Measurements from ENCODE around the gene SPATA6.
"Not testable (repeated sequence)": the region's sequence is repeated elsewhere in the genome, so short reads cannot be mapped to it uniquely, and the experiment has no call there.

The SPATA6 gene

DNA sequence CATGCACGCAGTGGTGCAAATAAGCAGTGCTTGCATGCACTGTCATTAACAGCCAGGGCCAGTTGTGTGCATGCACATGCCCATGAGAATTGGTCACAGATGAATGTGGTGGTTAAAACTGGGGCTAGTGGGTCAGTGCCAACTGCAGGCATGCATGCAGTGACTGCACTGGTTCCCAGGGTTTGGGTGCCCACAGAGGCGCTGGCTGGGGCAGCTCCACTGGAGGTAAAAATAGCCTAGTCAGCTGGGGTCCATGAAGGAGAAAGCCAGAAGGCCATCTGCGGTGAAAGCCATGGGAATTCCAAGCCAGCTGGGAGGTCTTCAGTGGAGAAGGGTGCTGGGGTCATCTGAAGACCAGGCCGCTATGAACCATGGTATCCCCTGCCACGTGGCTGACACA lies 179.3 kb downstream of the SPATA6 start:
- Histone ChIP-seq H2AFZ (ENCODE audit: low read depth, low read length) (no peak overlapping the region), H3K79me1 (replicated peaks; ENCODE audit: low read length, poor library complexity, severe bottlenecking) (no peaks in the 10 kb centered on the region), H3K27ac (ENCODE audit: low read length, poor library complexity, severe bottlenecking) (no peak overlapping the region), H2BK5ac (ENCODE audit: low read depth, low read length, poor library complexity, severe bottlenecking) (no peak overlapping the region), H3K4ac (ENCODE audit: low read depth in 1 of 2, low read length in 2 of 2) (no peak overlapping the region), H3K9ac (ENCODE audit: low read length) (no peak overlapping the region), H2BK120ac (ENCODE audit: low read depth, low read length) (no peak overlapping the region), H3K23ac (ENCODE audit: low read length in 2 of 2) (no peak overlapping the region), H2AK5ac (ENCODE audit: low read length, severe bottlenecking) (no peak overlapping the region), H3K36me3 (ENCODE audit: control insufficient read depth in 1 of 2, insufficient read depth in 2 of 2, low read depth in 1 of 2, low read length in 2 of 2) (no peaks in the 10 kb centered on the region), H3K9me3 (ENCODE audit: control insufficient read depth, low read length) (no peaks in the 10 kb centered on the region), H2BK12ac (ENCODE audit: low read length in 2 of 2) (no peak overlapping the region), H4K8ac (ENCODE audit: low read length) (no peak overlapping the region), H3K18ac (ENCODE audit: low read depth in 1 of 2, low read length in 2 of 2) (no peak overlapping the region), H3K4me2 (ENCODE audit: low read length, poor library complexity, severe bottlenecking) (no peak overlapping the region), H2BK15ac (ENCODE audit: low read depth, poor library complexity, severe bottlenecking) (no peak overlapping the region), H3K4me1 (ENCODE audit: control insufficient read depth, insufficient read depth, low read depth, low read length) (no peaks in the 10 kb centered on the region), H4K91ac (ENCODE audit: low read length) (no peak overlapping the region), H3K14ac (ENCODE audit: low read length in 2 of 2) (no peak overlapping the region), H3K27me3 (ENCODE audit: control insufficient read depth in 1 of 2, insufficient read depth in 1 of 2, low read length in 2 of 2) (no peaks in the 10 kb centered on the region), H3K4me3 (ENCODE audit: insufficient read depth in 1 of 2, low read depth in 1 of 2, low read length in 2 of 2) (no peak overlapping the region)
- no peak for DNase-seq
- 90% methylated on average over 5 of the region's 5 CpGs for WGBS

DNA sequence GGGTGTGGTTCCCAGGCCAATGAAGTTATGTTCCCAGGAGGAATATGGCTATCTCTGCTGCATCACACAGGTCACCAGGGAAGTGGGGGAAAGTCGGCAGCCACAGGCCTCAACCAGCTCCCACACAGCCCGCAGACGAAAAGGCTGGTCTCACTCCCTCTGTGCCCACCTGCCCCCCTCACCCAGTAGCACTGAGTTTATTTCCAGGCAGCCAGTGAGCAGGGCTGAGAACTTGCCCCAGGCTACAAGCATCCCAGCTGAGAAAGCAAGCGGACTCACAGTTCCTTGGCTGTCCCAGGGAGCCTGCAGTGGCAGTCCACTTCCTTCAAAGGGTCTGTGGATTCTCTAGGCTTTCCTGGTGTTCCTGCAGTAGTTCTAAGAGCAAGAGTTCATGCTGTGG lies 180.6 kb downstream of the SPATA6 start:
- Histone ChIP-seq H3K4ac (ENCODE audit: low read depth in 1 of 2, low read length in 2 of 2) (no peak overlapping the region), H3K36me3 (ENCODE audit: control insufficient read depth in 1 of 2, insufficient read depth in 2 of 2, low read depth in 1 of 2, low read length in 2 of 2) (no peaks in the 10 kb centered on the region), H2BK5ac (ENCODE audit: low read depth, low read length, poor library complexity, severe bottlenecking) (no peak overlapping the region), H3K79me1 (replicated peaks; ENCODE audit: low read length, poor library complexity, severe bottlenecking) (no peaks in the 10 kb centered on the region), H2BK15ac (ENCODE audit: low read depth, poor library complexity, severe bottlenecking) (no peak overlapping the region), H3K4me3 (ENCODE audit: insufficient read depth in 1 of 2, low read depth in 1 of 2, low read length in 2 of 2) (no peak overlapping the region), H3K23ac (ENCODE audit: low read length in 2 of 2) (no peak overlapping the region), H3K9me3 (ENCODE audit: control insufficient read depth, low read length) (no peaks in the 10 kb centered on the region), H3K4me2 (ENCODE audit: low read length, poor library complexity, severe bottlenecking) (no peak overlapping the region), H2BK12ac (ENCODE audit: low read length in 2 of 2) (no peak overlapping the region), H3K14ac (ENCODE audit: low read length in 2 of 2) (no peak overlapping the region), H4K8ac (ENCODE audit: low read length) (no peak overlapping the region), H3K27me3 (ENCODE audit: control insufficient read depth in 1 of 2, insufficient read depth in 1 of 2, low read length in 2 of 2) (no peaks in the 10 kb centered on the region), H3K18ac (ENCODE audit: low read depth in 1 of 2, low read length in 2 of 2) (no peak overlapping the region), H4K91ac (ENCODE audit: low read length) (peak overlapping the region; percentile 27), H2AFZ (ENCODE audit: low read depth, low read length) (no peak overlapping the region), H3K27ac (ENCODE audit: low read length, poor library complexity, severe bottlenecking) (no peak overlapping the region), H3K9ac (ENCODE audit: low read length) (no peak overlapping the region), H3K4me1 (ENCODE audit: control insufficient read depth, insufficient read depth, low read depth, low read length) (no peaks in the 10 kb centered on the region), H2AK5ac (ENCODE audit: low read length, severe bottlenecking) (no peak overlapping the region), H2BK120ac (ENCODE audit: low read depth, low read length) (no peak overlapping the region)
- DNase-seq, result no peak
- 97% methylated on average over 4 of the region's 4 CpGs for WGBS

- Histone ChIP-seq H3K4me2 (ENCODE audit: low read length, poor library complexity, severe bottlenecking) (no peak overlapping the region), H3K14ac (ENCODE audit: low read length in 2 of 2) (no peak overlapping the region), H3K23ac (ENCODE audit: low read length in 2 of 2) (no peak overlapping the region), H2BK12ac (ENCODE audit: low read length in 2 of 2) (no peak overlapping the region), H3K4ac (ENCODE audit: low read depth in 1 of 2, low read length in 2 of 2) (no peak overlapping the region), H2BK5ac (ENCODE audit: low read depth, low read length, poor library complexity, severe bottlenecking) (no peak overlapping the region), H2BK15ac (ENCODE audit: low read depth, poor library complexity, severe bottlenecking) (no peak overlapping the region), H3K27me3 (ENCODE audit: control insufficient read depth in 1 of 2, insufficient read depth in 1 of 2, low read length in 2 of 2) (no peaks in the 10 kb centered on the region), H3K36me3 (ENCODE audit: control insufficient read depth in 1 of 2, insufficient read depth in 2 of 2, low read depth in 1 of 2, low read length in 2 of 2) (no peaks in the 10 kb centered on the region), H3K9ac (ENCODE audit: low read length) (no peak overlapping the region), H2BK120ac (ENCODE audit: low read depth, low read length) (no peak overlapping the region), H3K18ac (ENCODE audit: low read depth in 1 of 2, low read length in 2 of 2) (no peak overlapping the region), H3K27ac (ENCODE audit: low read length, poor library complexity, severe bottlenecking) (no peak overlapping the region), H3K9me3 (ENCODE audit: control insufficient read depth, low read length) (no peaks in the 10 kb centered on the region), H3K4me3 (ENCODE audit: insufficient read depth in 1 of 2, low read depth in 1 of 2, low read length in 2 of 2) (no peak overlapping the region), H2AFZ (ENCODE audit: low read depth, low read length) (no peak overlapping the region), H3K79me1 (replicated peaks; ENCODE audit: low read length, poor library complexity, severe bottlenecking) (no peaks in the 10 kb centered on the region), H4K91ac (ENCODE audit: low read length) (no peak overlapping the region), H3K4me1 (ENCODE audit: control insufficient read depth, insufficient read depth, low read depth, low read length) (no peaks in the 10 kb centered on the region), H4K8ac (ENCODE audit: low read length) (no peak overlapping the region), H2AK5ac (ENCODE audit: low read length, severe bottlenecking) (no peak overlapping the region)
- WGBS, result 85% methylated on average over 3 of the region's 3 CpGs
- DNase-seq, result no peak
Measured at GRCh38 chr1:48285525-48285924, 186.5 kb downstream of the SPATA6 start.

DNA sequence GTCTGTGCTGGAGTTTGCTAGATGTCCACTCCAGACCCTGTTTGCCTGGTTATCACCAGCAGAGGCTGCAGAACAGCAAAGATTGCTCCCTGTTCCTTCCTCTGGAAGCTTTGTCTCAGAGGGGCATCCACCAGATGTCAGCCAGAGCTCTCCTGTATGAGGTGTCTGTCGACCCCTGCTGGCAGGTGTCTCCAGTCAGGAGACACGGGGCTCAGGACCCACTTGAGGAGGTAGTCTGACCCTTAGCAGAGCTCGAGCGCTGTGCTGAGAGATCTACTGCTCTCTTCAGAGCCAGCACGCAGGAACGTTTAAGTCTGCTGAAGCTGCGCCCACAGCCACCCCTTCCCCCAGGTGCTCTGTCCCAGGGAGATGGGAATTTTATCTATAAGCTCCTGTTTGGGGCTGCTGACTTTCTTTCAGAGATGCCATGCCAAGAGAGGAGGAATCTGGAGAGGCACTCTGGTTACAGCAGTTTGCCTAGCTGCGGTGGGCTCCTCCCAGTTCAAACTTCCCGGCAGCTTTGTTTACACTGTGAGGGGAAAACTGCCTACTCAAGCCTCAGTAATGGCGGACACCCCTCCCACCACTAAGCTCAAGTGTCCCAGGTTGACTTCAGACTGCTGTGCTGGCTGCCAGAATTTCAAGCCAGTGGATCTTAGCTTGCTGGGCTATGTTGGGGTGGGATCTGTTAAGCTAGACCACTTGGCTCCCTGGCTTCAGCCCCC lies 187.1 kb downstream of the SPATA6 start:
- H3K27ac ChIP-seq (ENCODE audit: low read length, poor library complexity, severe bottlenecking); H3K27me3 ChIP-seq (ENCODE audit: control insufficient read depth in 1 of 2, insufficient read depth in 1 of 2, low read length in 2 of 2); H3K18ac ChIP-seq (ENCODE audit: low read depth in 1 of 2, low read length in 2 of 2); H3K14ac ChIP-seq (ENCODE audit: low read length in 2 of 2); H3K4me1 ChIP-seq (ENCODE audit: control insufficient read depth, insufficient read depth, low read depth, low read length); H3K4me3 ChIP-seq (ENCODE audit: insufficient read depth in 1 of 2, low read depth in 1 of 2, low read length in 2 of 2); H2AFZ ChIP-seq (ENCODE audit: low read depth, low read length); H2BK12ac ChIP-seq (ENCODE audit: low read length in 2 of 2); H3K36me3 ChIP-seq (ENCODE audit: control insufficient read depth in 1 of 2, insufficient read depth in 2 of 2, low read depth in 1 of 2, low read length in 2 of 2); H2BK120ac ChIP-seq (ENCODE audit: low read depth, low read length); H2BK15ac ChIP-seq (ENCODE audit: low read depth, poor library complexity, severe bottlenecking); H3K9ac ChIP-seq (ENCODE audit: low read length); H3K4ac ChIP-seq (ENCODE audit: low read depth in 1 of 2, low read length in 2 of 2); H2BK5ac ChIP-seq (ENCODE audit: low read depth, low read length, poor library complexity, severe bottlenecking); H2AK5ac ChIP-seq (ENCODE audit: low read length, severe bottlenecking); DNase-seq; H3K9me3 ChIP-seq (ENCODE audit: control insufficient read depth, low read length); H4K8ac ChIP-seq (ENCODE audit: low read length); H3K4me2 ChIP-seq (ENCODE audit: low read length, poor library complexity, severe bottlenecking); H3K23ac ChIP-seq (ENCODE audit: low read length in 2 of 2); H3K79me1 ChIP-seq (replicated peaks; ENCODE audit: low read length, poor library complexity, severe bottlenecking); H4K91ac ChIP-seq (ENCODE audit: low read length): not testable (repeated sequence)
- WGBS, result 69% methylated on average over 10 of the region's 10 CpGs

All from mesenchymal stem cell (in vitro differentiated cells and primary cell).